OCI-LY1 (cell line): ENCODE data around the gene IDH2.

Experiments
- EZH2 ChIP-seq: fragments of 200-600 bp; sonication (generic), shearing (Covaris generic); IDR thresholded peaks from 2 replicates; pipeline ENCODE4 v1.8.0; 2017; ENCODE audit warnings: borderline replicate concordance, mixed run types, mild to moderate bottlenecking, antibody characterized with exemption, low read length, moderate library complexity, mixed read lengths
- TF ChIP-seq, protein P1 (sequence below): fragments of 200-600 bp; sonication (generic), shearing (Covaris generic); IDR thresholded peaks from 2 replicates; pipeline ENCODE4 v1.5.1; 2017; ENCODE audit warnings: mild to moderate bottlenecking, antibody characterized with exemption, low read length, moderate library complexity, mixed read lengths

DNA sequence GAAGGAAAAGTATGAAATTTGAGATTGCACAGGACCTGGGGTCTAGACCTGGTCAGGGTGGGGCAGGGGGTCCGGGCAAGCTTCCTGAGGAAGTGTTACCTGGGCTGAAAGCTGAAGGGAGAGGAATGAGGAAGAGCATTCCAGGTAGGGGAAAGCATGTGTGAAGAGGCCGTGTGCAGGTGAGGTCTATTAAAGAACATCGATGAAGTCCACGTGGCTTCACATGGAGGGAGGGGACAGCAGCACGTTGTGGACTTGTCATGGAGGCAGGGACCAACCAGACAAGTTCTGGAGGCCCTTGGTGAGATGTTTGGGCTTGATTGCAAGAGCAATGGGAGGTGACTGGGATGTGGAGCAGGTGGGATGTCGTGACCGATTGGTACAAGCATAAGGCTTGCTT is 47.1 kb downstream of the IDH2 start:
- TF ChIP-seq, protein P1, sequence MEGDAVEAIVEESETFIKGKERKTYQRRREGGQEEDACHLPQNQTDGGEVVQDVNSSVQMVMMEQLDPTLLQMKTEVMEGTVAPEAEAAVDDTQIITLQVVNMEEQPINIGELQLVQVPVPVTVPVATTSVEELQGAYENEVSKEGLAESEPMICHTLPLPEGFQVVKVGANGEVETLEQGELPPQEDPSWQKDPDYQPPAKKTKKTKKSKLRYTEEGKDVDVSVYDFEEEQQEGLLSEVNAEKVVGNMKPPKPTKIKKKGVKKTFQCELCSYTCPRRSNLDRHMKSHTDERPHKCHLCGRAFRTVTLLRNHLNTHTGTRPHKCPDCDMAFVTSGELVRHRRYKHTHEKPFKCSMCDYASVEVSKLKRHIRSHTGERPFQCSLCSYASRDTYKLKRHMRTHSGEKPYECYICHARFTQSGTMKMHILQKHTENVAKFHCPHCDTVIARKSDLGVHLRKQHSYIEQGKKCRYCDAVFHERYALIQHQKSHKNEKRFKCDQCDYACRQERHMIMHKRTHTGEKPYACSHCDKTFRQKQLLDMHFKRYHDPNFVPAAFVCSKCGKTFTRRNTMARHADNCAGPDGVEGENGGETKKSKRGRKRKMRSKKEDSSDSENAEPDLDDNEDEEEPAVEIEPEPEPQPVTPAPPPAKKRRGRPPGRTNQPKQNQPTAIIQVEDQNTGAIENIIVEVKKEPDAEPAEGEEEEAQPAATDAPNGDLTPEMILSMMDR: no peak
- no peak for TF ChIP-seq EZH2
